Endothelial cell (in vitro differentiated cells): Measurements from ENCODE around the gene RANBP10. TPM values are rescaled to one million over a fixed set of nuclear protein-coding genes. Genes with fewer than 3 reads are reported as not detected.

Source experiments
- DNase-seq: peaks from one replicate; pipeline ENCODE4 v3.0.0; 2021; ENCODE audit warnings: low spot score
- H3K27ac Mint-ChIP-seq: one replicate; pipeline ENCODE4 v1.8.0; 2021; ENCODE audit warnings: mixed read lengths, inconsistent platforms; ENCODE audit not compliant: unreplicated experiment
- H3K27me3 Mint-ChIP-seq: one replicate; pipeline ENCODE4 v1.8.0; 2021; ENCODE audit warnings: mild to moderate bottlenecking, moderate library complexity, mixed read lengths, inconsistent platforms; ENCODE audit not compliant: unreplicated experiment
- H3K36me3 Mint-ChIP-seq: one replicate; pipeline ENCODE4 v1.8.0; 2021; ENCODE audit warnings: mild to moderate bottlenecking, low read depth, mixed read lengths, inconsistent platforms; ENCODE audit not compliant: unreplicated experiment
- H3K4me1 Mint-ChIP-seq: one replicate; pipeline ENCODE4 v1.8.0; 2021; ENCODE audit warnings: mild to moderate bottlenecking, mixed read lengths, inconsistent platforms; ENCODE audit not compliant: unreplicated experiment
- H3K4me3 Mint-ChIP-seq: one replicate; pipeline ENCODE4 v1.8.0; 2021; ENCODE audit warnings: mild to moderate bottlenecking, mixed read lengths, inconsistent platforms; ENCODE audit not compliant: unreplicated experiment
- H3K9me3 Mint-ChIP-seq: one replicate; pipeline ENCODE4 v1.8.0; 2021; ENCODE audit warnings: mixed read lengths, inconsistent platforms; ENCODE audit not compliant: unreplicated experiment
- total RNA-seq: library from RNA; stranded (reverse); fragmentation: NEBNext Ultra II Directional; extraction: Animal tissue kit (Norgen Biotek cat#: 25700); gene quantifications from one replicate; pipeline ENCODE4 v1.2.1, GENCODE V29; 2021; ENCODE audit not compliant: unreplicated experiment
- TF ChIP-seq, protein P1 (sequence below): fragments of 200-600 bp; sonication (generic); IDR thresholded peaks from one replicate; pipeline ENCODE4 v1.5.0; 2021; ENCODE audit warnings: antibody characterized with exemption; ENCODE audit not compliant: unreplicated experiment

RANBP10 gene
- total RNA-seq, 1 donor from 2014 or later = 19.5 TPM

GRCh38 chr16:67683767-67684166, 122.6 kb downstream of the RANBP10 start:
- no peaks in the 10 kb centered on the region for H3K9me3 Mint-ChIP-seq
- H3K4me1 Mint-ChIP-seq = peaks cover 9% of the 10 kb centered on the region
- H3K27me3 Mint-ChIP-seq = no peaks in the 10 kb centered on the region
- no peak overlapping the region for H3K27ac Mint-ChIP-seq
- H3K4me3 Mint-ChIP-seq = peak overlapping the region; percentile 12
- DNase-seq = no peak
- H3K36me3 Mint-ChIP-seq = peaks cover 13% of the 10 kb centered on the region
- TF ChIP-seq, protein P1, sequence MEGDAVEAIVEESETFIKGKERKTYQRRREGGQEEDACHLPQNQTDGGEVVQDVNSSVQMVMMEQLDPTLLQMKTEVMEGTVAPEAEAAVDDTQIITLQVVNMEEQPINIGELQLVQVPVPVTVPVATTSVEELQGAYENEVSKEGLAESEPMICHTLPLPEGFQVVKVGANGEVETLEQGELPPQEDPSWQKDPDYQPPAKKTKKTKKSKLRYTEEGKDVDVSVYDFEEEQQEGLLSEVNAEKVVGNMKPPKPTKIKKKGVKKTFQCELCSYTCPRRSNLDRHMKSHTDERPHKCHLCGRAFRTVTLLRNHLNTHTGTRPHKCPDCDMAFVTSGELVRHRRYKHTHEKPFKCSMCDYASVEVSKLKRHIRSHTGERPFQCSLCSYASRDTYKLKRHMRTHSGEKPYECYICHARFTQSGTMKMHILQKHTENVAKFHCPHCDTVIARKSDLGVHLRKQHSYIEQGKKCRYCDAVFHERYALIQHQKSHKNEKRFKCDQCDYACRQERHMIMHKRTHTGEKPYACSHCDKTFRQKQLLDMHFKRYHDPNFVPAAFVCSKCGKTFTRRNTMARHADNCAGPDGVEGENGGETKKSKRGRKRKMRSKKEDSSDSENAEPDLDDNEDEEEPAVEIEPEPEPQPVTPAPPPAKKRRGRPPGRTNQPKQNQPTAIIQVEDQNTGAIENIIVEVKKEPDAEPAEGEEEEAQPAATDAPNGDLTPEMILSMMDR = no peak

GRCh38 chr16:67679935-67680897, 126.1 kb downstream of the RANBP10 start:
- Mint-ChIP-seq H3K27ac (no peak overlapping the region), H3K4me1 (peaks cover 4% of the 10 kb centered on the region), H3K36me3 (peaks cover 8% of the 10 kb centered on the region), H3K27me3 (no peaks in the 10 kb centered on the region), H3K9me3 (no peaks in the 10 kb centered on the region), H3K4me3 (no peak overlapping the region)
- no peak for DNase-seq
- TF ChIP-seq, protein P1 = no peak

DNA sequence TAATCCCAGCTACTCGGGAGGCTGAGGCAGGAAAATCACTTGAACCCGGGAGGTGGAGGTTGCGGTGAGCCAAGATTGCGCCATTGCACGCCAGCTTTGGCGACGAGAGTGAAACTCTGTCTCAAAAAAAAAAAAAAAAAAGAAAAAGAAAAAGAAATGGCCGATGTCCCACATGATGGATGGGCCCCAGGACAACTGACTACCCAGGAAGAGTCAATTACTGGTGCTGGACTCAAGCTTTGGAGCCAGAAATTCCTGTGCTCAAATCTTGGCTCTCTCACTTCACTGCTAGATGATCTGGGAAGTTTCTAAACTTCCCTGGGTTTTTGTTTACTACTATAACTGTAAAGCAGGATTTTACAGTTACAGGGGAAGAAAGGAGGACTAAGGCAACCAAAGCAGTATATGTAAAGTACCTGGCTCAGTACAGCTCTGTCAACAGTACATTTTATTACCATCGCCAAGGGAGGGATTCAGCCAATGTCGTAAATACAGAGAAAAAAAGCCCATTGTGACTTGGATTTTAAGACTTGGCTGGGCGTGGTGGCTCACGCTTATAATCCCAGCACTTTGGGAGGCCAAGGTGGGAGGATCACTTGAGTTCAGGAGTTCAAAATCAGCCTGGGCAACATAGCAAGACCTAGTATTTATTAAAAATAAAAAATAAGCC, 127.9 kb downstream of the RANBP10 start:
- H3K27ac Mint-ChIP-seq = no peak overlapping the region
- peaks cover 4% of the 10 kb centered on the region for H3K36me3 Mint-ChIP-seq
- no peaks in the 10 kb centered on the region for H3K9me3 Mint-ChIP-seq
- DNase-seq = no peak
- peaks cover 12% of the 10 kb centered on the region for H3K4me1 Mint-ChIP-seq
- TF ChIP-seq, protein P1 = no peak
- no peak overlapping the region for H3K4me3 Mint-ChIP-seq
- H3K27me3 Mint-ChIP-seq = no peaks in the 10 kb centered on the region

DNA sequence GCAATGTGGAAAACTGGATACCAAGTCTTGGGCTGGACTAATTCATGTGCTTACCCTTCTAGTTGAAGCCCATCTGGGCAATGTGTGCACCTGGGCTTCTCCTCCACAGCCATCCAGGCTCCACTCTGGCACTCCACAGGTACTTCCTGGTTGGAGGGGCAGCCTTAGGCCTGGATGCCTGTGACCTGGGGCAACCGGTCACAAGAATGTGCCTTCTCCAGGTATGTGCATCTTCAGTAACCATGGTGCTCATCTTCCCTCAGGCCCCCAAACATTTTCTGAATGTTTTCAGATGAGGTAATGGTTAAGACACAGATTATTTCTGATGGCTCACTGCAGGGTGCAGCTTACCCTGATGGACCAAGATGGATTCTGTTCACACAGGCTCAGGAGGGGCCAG, 128.6 kb downstream of the RANBP10 start:
- no peaks in the 10 kb centered on the region for H3K9me3 Mint-ChIP-seq
- H3K36me3 Mint-ChIP-seq = no peaks in the 10 kb centered on the region
- H3K4me3 Mint-ChIP-seq = no peak overlapping the region
- TF ChIP-seq, protein P1 = no peak
- no peak overlapping the region for H3K27ac Mint-ChIP-seq
- no peaks in the 10 kb centered on the region for H3K27me3 Mint-ChIP-seq
- peaks cover 15% of the 10 kb centered on the region for H3K4me1 Mint-ChIP-seq
- no peak for DNase-seq
